Upper lobe of left lung (tissue), 4 donors: ENCODE results near the gene C15orf39.

Experiments used
- CTCF ChIP-seq, 6 experiments: fragments of 450-650 bp in 4 of 6; fragments of 200-600 bp in 2 of 6; sonication (generic) in 2 of 6; IDR thresholded peaks; one replicate each; pipeline ENCODE4 v1.5.1; 2016 to 2019; ENCODE audit warnings: antibody characterized with exemption in 6 of 6
- EP300 ChIP-seq, 4 donors: sonication (generic); formaldehyde crosslinking; IDR thresholded peaks; one replicate each; pipeline ENCODE4 v1.5.1; 2017; ENCODE audit warnings: antibody characterized with exemption in 4 of 4, control low read depth in 2 of 4

GRCh38 chr15:75233504-75234190 is 32.0 kb downstream of the C15orf39 start:
- no peak for TF ChIP-seq CTCF (IDR thresholded peaks at IDR 0.05)
- no peak for TF ChIP-seq EP300 (IDR thresholded peaks at IDR 0.05)
